Sigmoid colon (tissue), 7 donors: ENCODE results near the gene MACROH2A1. TPM values are rescaled to one million over a fixed set of nuclear protein-coding genes. Genes with fewer than 3 reads are reported as not detected.
"Not testable (repeated sequence)": the region's sequence is repeated elsewhere in the genome, so short reads cannot be mapped to it uniquely, and the experiment has no call there.

Experiments
- DNase-seq: peaks from one replicate; pipeline ENCODE4 v3.0.0-alpha.2; 2019
- H3K27ac ChIP-seq, 4 donors: fragments of 200-600 bp; sonication (generic); one replicate each; pipeline ENCODE4 v1.5.1; 2016 to 2019; ENCODE audit warnings: mild to moderate bottlenecking in 1 of 4
- H3K27me3 ChIP-seq, 3 donors: fragments of 200-600 bp; sonication (generic); one replicate each; pipeline ENCODE4 v1.5.1; 2019; ENCODE audit warnings: mild to moderate bottlenecking in 1 of 3
- H3K36me3 ChIP-seq, 4 donors: fragments of 200-600 bp; sonication (generic); one replicate each; pipeline ENCODE4 v1.5.1; 2016 to 2019
- H3K4me1 ChIP-seq, 4 donors: fragments of 200-600 bp; sonication (generic); one replicate each; pipeline ENCODE4 v1.5.1; 2017 to 2019
- H3K4me3 ChIP-seq, 4 donors: fragments of 200-600 bp; sonication (generic); one replicate each; pipeline ENCODE4 v1.5.1; 2017 to 2019; ENCODE audit warnings: mild to moderate bottlenecking in 2 of 4, moderate library complexity in 1 of 4
- H3K9me3 ChIP-seq, 4 donors: fragments of 200-600 bp in 3 of 4; sonication (generic) in 3 of 4; one replicate each; pipeline versions ENCODE4 v1.5.1 to v1.6.1; 2013 to 2019
- CTCF ChIP-seq, 4 experiments: fragments of 450-650 bp in 3 of 4; fragments of 200-600 bp in 1 of 4; IDR thresholded peaks; one replicate each; pipeline ENCODE4 v1.5.1; 2016 to 2019; ENCODE audit warnings: antibody characterized with exemption in 4 of 4, mild to moderate bottlenecking in 3 of 4, moderate library complexity in 2 of 4
- EP300 ChIP-seq, 4 donors: sonication (generic); formaldehyde crosslinking; IDR thresholded peaks; one replicate each; pipeline ENCODE4 v1.6.1; 2017; ENCODE audit warnings: antibody characterized with exemption in 4 of 4
- POLR2A ChIP-seq, 2 donors: fragments of 450-650 bp; IDR thresholded peaks; one replicate each; pipeline ENCODE4 v1.6.1; 2016; ENCODE audit warnings: antibody characterized with exemption in 2 of 2, mild to moderate bottlenecking in 2 of 2, moderate library complexity in 2 of 2
- POLR2AphosphoS5 ChIP-seq, 4 donors: sonication (generic); formaldehyde crosslinking; IDR thresholded peaks; one replicate each; pipeline ENCODE4 v1.6.1; 2017; ENCODE audit warnings: antibody characterized with exemption in 4 of 4
- WGBS, 2 donors: extraction: QIAGEN DNeasy Blood & Tissue Kit; methylation state at CpG; one replicate each; pipeline ENCODE4 v1.1.7; 2013; 5-methylcytosine and 5-hydroxymethylcytosine counted together
- intact Hi-C: fragments of 100-400 bp; cut with DNase I; formaldehyde crosslinking; loops from one replicate; pipeline ENCODE4 v1.15.1; 2023
- polyA plus RNA-seq, 3 donors: library from polyadenylated mRNA; stranded (reverse); fragments of 200-250 nt; gene quantifications; one replicate each; pipeline ENCODE4 v1.2.3, GENCODE V29; 2013
- total RNA-seq, 4 donors: library from RNA; depleted of rRNA; stranded (reverse); fragments of >200 nt; gene quantifications; one replicate each; pipeline ENCODE4 v1.1.0, GENCODE V29; 2016
- donor health status: healthy with polysubstance abuse.
- donor health status: Bipolar disorder and iron deficiency.
- donor health status: healthy.

MACROH2A1 gene
- total and polyA plus RNA-seq, 7 donors = 123 to 202 (median 175) TPM

GRCh38 chr5:135367076-135367475 lies 32.0 kb downstream of the MACROH2A1 start:
- TF ChIP-seq EP300 (IDR thresholded peaks at IDR 0.05) (no peak), CTCF (IDR thresholded peaks at IDR 0.05) (no peak), POLR2A (IDR thresholded peaks at IDR 0.05) (no peak), POLR2AphosphoS5 (IDR thresholded peaks at IDR 0.05) (no peak)
- H3K4me3 ChIP-seq = no peak overlapping the region
- DNase-seq = no peak
- H3K36me3 ChIP-seq = peaks cover 12 to 41% (median 22%) of the 10 kb centered on the region in 4 donors
- no peaks in the 10 kb centered on the region for H3K27me3 ChIP-seq
- intact Hi-C loops = no loop called here
- no peak overlapping the region for H3K27ac ChIP-seq
- H3K9me3 ChIP-seq = no peaks in the 10 kb centered on the region
- WGBS, 2 donors = 68% methylated on average over 2 of the region's 2 CpGs
- H3K4me1 ChIP-seq = peaks cover 0 to 57% (median 39%) of the 10 kb centered on the region in 4 donors

- Histone ChIP-seq H3K4me3 (no peak overlapping the region), H3K9me3 (no peaks in the 10 kb centered on the region), H3K27me3 (no peaks in the 10 kb centered on the region), H3K27ac (peak overlapping the region; percentile 39 to 78 (median 58)), H3K36me3 (peaks cover 14 to 42% (median 26%) of the 10 kb centered on the region in 4 donors), H3K4me1 (peaks cover 0 to 45% (median 29%) of the 10 kb centered on the region in 4 donors)
- DNase-seq = no peak
- intact Hi-C loops = no loop called here
- WGBS, 2 donors = 19 to 67% methylated on average over 2 of the region's 2 CpGs
- TF ChIP-seq EP300 (IDR thresholded peaks at IDR 0.05) (peak in 1 of 4 donors; percentile 11), CTCF (IDR thresholded peaks at IDR 0.05) (no peak), POLR2AphosphoS5 (IDR thresholded peaks at IDR 0.05) (peak in 1 of 4 donors; percentile 38), POLR2A (IDR thresholded peaks at IDR 0.05) (no peak)
Observed at GRCh38 chr5:135365281-135365680, 33.8 kb downstream of the MACROH2A1 start.

GRCh38 chr5:135364421-135365262 lies 34.4 kb downstream of the MACROH2A1 start:
- H3K9me3 ChIP-seq = no peaks in the 10 kb centered on the region
- peaks cover 0 to 45% (median 29%) of the 10 kb centered on the region in 4 donors for H3K4me1 ChIP-seq
- no peak for TF ChIP-seq CTCF (IDR thresholded peaks at IDR 0.05)
- TF ChIP-seq POLR2AphosphoS5 (IDR thresholded peaks at IDR 0.05) = peak in 1 of 4 donors; percentile 28
- peak in 1 of 4 donors; percentile 11 for TF ChIP-seq EP300 (IDR thresholded peaks at IDR 0.05)
- TF ChIP-seq POLR2A (IDR thresholded peaks at IDR 0.05) = no peak
- intact Hi-C loops = no loop called here
- H3K27ac ChIP-seq = peak overlapping the region; percentile 39 to 78 (median 58)
- DNase-seq = no peak
- WGBS, 2 donors = 13 to 51% methylated on average over 5 of the region's 5 CpGs
- no peaks in the 10 kb centered on the region for H3K27me3 ChIP-seq
- H3K4me3 ChIP-seq = no peak overlapping the region
- H3K36me3 ChIP-seq = peaks cover 15 to 42% (median 26%) of the 10 kb centered on the region in 4 donors

GRCh38 chr5:135363342-135363741 lies 35.7 kb downstream of the MACROH2A1 start:
- Histone ChIP-seq H3K4me1 (peaks cover 0 to 49% (median 29%) of the 10 kb centered on the region in 4 donors), H3K36me3 (peaks cover 6 to 38% (median 17%) of the 10 kb centered on the region in 4 donors)
- DNase-seq, H3K4me3 ChIP-seq, H3K9me3 ChIP-seq, H3K27ac ChIP-seq, intact Hi-C loops, H3K27me3 ChIP-seq: not testable (repeated sequence)
- 52 to 79% methylated on average over 3 of the region's 3 CpGs for WGBS, 2 donors

- TF ChIP-seq POLR2A (IDR thresholded peaks at IDR 0.05) (no peak), CTCF (IDR thresholded peaks at IDR 0.05) (no peak), EP300 (IDR thresholded peaks at IDR 0.05) (no peak), POLR2AphosphoS5 (IDR thresholded peaks at IDR 0.05) (no peak)
- DNase-seq = no peak
- H3K27ac ChIP-seq = no peak overlapping the region
- H3K4me3 ChIP-seq = no peak overlapping the region
- H3K4me1 ChIP-seq = peaks cover 0 to 43% (median 31%) of the 10 kb centered on the region in 4 donors
- 91 to 96% methylated on average over 2 of the region's 2 CpGs for WGBS, 2 donors
- H3K27me3 ChIP-seq = no peaks in the 10 kb centered on the region
- no peaks in the 10 kb centered on the region for H3K9me3 ChIP-seq
- peaks cover 3 to 28% (median 8%) of the 10 kb centered on the region in 4 donors for H3K36me3 ChIP-seq
- intact Hi-C loops = no loop called here
Observed at GRCh38 chr5:135362102-135362501, 36.9 kb downstream of the MACROH2A1 start.
